Heart left ventricle (tissue), 16 donors: ENCODE data around the gene HSPBP1. TPM values are rescaled to one million over a fixed set of nuclear protein-coding genes. Genes with fewer than 3 reads are reported as not detected.

Experiments
- ATAC-seq, 4 donors: fragments of 200-7000 bp; cut with Tn5 transposase; one replicate each; pipeline ENCODE4 v1.9.1; 2020 to 2022; ENCODE audit warnings: moderate library complexity in 4 of 4, mild to moderate bottlenecking in 3 of 4, moderate number of reproducible peaks in 1 of 4
- DNase-seq, 5 donors: peaks; one replicate each; pipeline ENCODE4 v3.0.0-alpha.2; 2020
- H3K27ac ChIP-seq, 12 donors: fragments of 200-600 bp; sonication (generic) in 4 of 12; one replicate each; pipeline versions ENCODE4 v1.5.0 to v1.8.0; 2016 to 2022; ENCODE audit warnings: mild to moderate bottlenecking in 2 of 12
- H3K27me3 ChIP-seq, 9 donors: fragments of 200-600 bp; sonication (generic) in 2 of 9; one replicate each; pipeline versions ENCODE4 v1.5.1 to v1.8.0; 2016 to 2022; ENCODE audit warnings: mild to moderate bottlenecking in 3 of 9
- H3K36me3 ChIP-seq, 9 donors: fragments of 200-600 bp; sonication (generic) in 2 of 9; one replicate each; pipeline versions ENCODE4 v1.5.0 to v1.8.0; 2018 to 2022; ENCODE audit warnings: mild to moderate bottlenecking in 2 of 9
- H3K4me1 ChIP-seq, 12 donors: fragments of 200-600 bp; sonication (generic) in 4 of 12; one replicate each; pipeline versions ENCODE4 v1.5.0 to v1.8.0; 2016 to 2022; ENCODE audit warnings: mild to moderate bottlenecking in 3 of 12
- H3K4me3 ChIP-seq, 12 donors: fragments of 200-600 bp; sonication (generic) in 4 of 12; one replicate each; pipeline versions ENCODE4 v1.5.0 to v1.8.0; 2017 to 2022; ENCODE audit warnings: mild to moderate bottlenecking in 9 of 12, moderate library complexity in 4 of 12
- H3K9me3 ChIP-seq, 12 donors: fragments of 200-600 bp; sonication (generic) in 4 of 12; one replicate each; pipeline versions ENCODE4 v1.5.0 to v1.8.0; 2016 to 2022; ENCODE audit warnings: mild to moderate bottlenecking in 1 of 12
- CTCF ChIP-seq, 12 donors: fragments of 200-600 bp; sonication (generic) in 4 of 12; IDR thresholded peaks; one replicate each; pipeline versions ENCODE4 v1.5.0 to v1.8.0; 2018 to 2022; ENCODE audit warnings: antibody characterized with exemption in 12 of 12, mild to moderate bottlenecking in 5 of 12
- POLR2A ChIP-seq, 2 donors: fragments of 450-650 bp; IDR thresholded peaks; one replicate each; pipeline ENCODE4 v1.6.1; 2017; ENCODE audit warnings: antibody characterized with exemption in 2 of 2, mild to moderate bottlenecking in 2 of 2, moderate library complexity in 2 of 2
- WGBS, 4 donors: extraction: QIAGEN DNeasy Blood & Tissue Kit in 2 of 4; methylation state at CpG; one replicate each; pipeline versions ENCODE4 v1.1.5 to v1.1.7; 2013 to 2018; 5-methylcytosine and 5-hydroxymethylcytosine counted together
- intact Hi-C, 10 donors: fragments of 100-400 bp; cut with DNase I; formaldehyde crosslinking; loops; one replicate each; pipeline versions ENCODE4 v1.11.1 to v1.14.2; 2022
- polyA plus RNA-seq, 2 donors: library from polyadenylated mRNA; stranded (reverse); fragments of 200-250 nt; gene quantifications; one replicate each; pipeline ENCODE4 v1.2.3, GENCODE V29; 2013
- total RNA-seq, 9 donors: library from RNA; depleted of rRNA in 2 of 9; stranded (reverse); fragments of >200 nt in 2 of 9; fragmentation: NEBNext Ultra II Directional in 3 of 9; extraction: Animal tissue kit (Norgen Biotek cat#: 25700) in 3 of 9; gene quantifications; one replicate each; pipeline versions ENCODE4 v1.1.0 to v1.2.4, GENCODE V29; 2016 to 2023
- donor health status: ischemic (EF 13 %, LVEDD 7.1; RV severe dilation, severe dysfunction).
- donor health status: healthy with polysubstance abuse.
- donor health status: DM: no; HTN: yes; CAD: no.
- donor health status: DM: no; HTN: no; CAD: no.
- donor health status: ischemic (EF 25% LVEDD 6.9; RV normal size, moderate dysfunction).
- donor health status: ischemic (EF 25% LVEDD 5.7; RV mildly dilated, moderate dysfunction).
- donor health status: healthy.
- donor health status: DM: yes; HTN: yes; CAD: no.
- donor health status: ischemic (EF 35%, LVEDD 5.7; RV mildly dilated, moderate dysfunction).
- donor health status: nonischemic (EF 11% LVEDD 7.7; RV severe dilation, severe dysfunction).
- donor health status: DM: yes; HTN: yes; CAD: no.
- donor health status: PGD.
- donor health status: ischemic (EF 29% LVEDD 5.4; RV normal size, mild dysfunction).
- donor health status: nonischemic (EF 23%, LVEDD 6.1; RV moderate dilation, normal function).

Gene HSPBP1
- total and polyA plus RNA-seq, 11 donors: 25.7 to 76.0 (median 32.9) TPM

GRCh38 chr19:55275851-55276719, 3.8 kb downstream of the HSPBP1 start:
- no peaks in the 10 kb centered on the region for H3K9me3 ChIP-seq
- peaks cover 0 to 56% (median 47%) of the 10 kb centered on the region in 9 donors for H3K36me3 ChIP-seq
- H3K27me3 ChIP-seq: no peaks in the 10 kb centered on the region
- 81 to 85% (median 83%) methylated on average over 17 of the region's 17 CpGs for WGBS, 4 donors
- intact Hi-C loops: no loop called here
- ATAC-seq (no peak), DNase-seq (no peak)
- H3K27ac ChIP-seq: peak overlapping the region in 1 of 12 donors; percentile 42
- no peak for TF ChIP-seq CTCF (IDR thresholded peaks at IDR 0.05)
- no peak for TF ChIP-seq POLR2A (IDR thresholded peaks at IDR 0.05)
- no peak overlapping the region for H3K4me3 ChIP-seq
- H3K4me1 ChIP-seq: peaks cover 0 to 25% (median 10%) of the 10 kb centered on the region in 12 donors

- no peak overlapping the region for H3K4me3 ChIP-seq
- WGBS, 4 donors: 88 to 96% (median 94%) methylated on average over 25 to 36 of the region's 36 CpGs
- peaks cover 0 to 14% (median 2%) of the 10 kb centered on the region in 12 donors for H3K4me1 ChIP-seq
- no peak for TF ChIP-seq CTCF (IDR thresholded peaks at IDR 0.05)
- TF ChIP-seq POLR2A (IDR thresholded peaks at IDR 0.05): no peak
- intact Hi-C loops: no loop called here
- peaks cover 0 to 66% (median 53%) of the 10 kb centered on the region in 9 donors for H3K36me3 ChIP-seq
- H3K27me3 ChIP-seq: no peaks in the 10 kb centered on the region
- DNase-seq (no peak), ATAC-seq (no peak)
- H3K27ac ChIP-seq: no peak overlapping the region
- H3K9me3 ChIP-seq: no peaks in the 10 kb centered on the region
These were observed 5.8 kb downstream of the HSPBP1 start for GRCh38 chr19:55273978-55274707.

- Histone ChIP-seq H3K27me3 (no peaks in the 10 kb centered on the region), H3K27ac (no peak overlapping the region), H3K4me3 (no peak overlapping the region), H3K4me1 (peaks cover 0 to 4% (median 0%) of the 10 kb centered on the region in 12 donors), H3K36me3 (peaks cover 0 to 66% (median 49%) of the 10 kb centered on the region in 9 donors), H3K9me3 (no peaks in the 10 kb centered on the region)
- intact Hi-C loops: no loop called here
- 93 to 94% (median 93%) methylated on average over 18 of the region's 18 CpGs for WGBS, 4 donors
- no peak for ATAC-seq
- TF ChIP-seq CTCF (IDR thresholded peaks at IDR 0.05): no peak
- DNase-seq: no peak
These were observed 7.8 kb downstream of the HSPBP1 start for GRCh38 chr19:55272142-55272541.
